DOHH2 (cell line): Measurements from ENCODE around the gene CAPN15.

Experiments
- H3F3A ChIP-seq: fragments of 200-600 bp; sonication (generic), shearing (Covaris generic); 2 replicates; pipeline ENCODE4 v1.6.0; 2016; ENCODE audit warnings: antibody characterized with exemption, mild to moderate bottlenecking; ENCODE audit not compliant: control insufficient read depth, insufficient read depth
- H3K27ac ChIP-seq: fragments of 200-600 bp; sonication (generic); 2 replicates; pipeline ENCODE4 v1.5.1; 2014; ENCODE audit warnings: low read depth, mild to moderate bottlenecking, low read length, moderate library complexity
- H3K27me3 ChIP-seq: fragments of 200-600 bp; sonication (generic); 2 replicates; pipeline ENCODE4 v1.6.1; 2014; ENCODE audit warnings: mild to moderate bottlenecking, low read length, mixed read lengths; ENCODE audit not compliant: control insufficient read depth
- H3K36me3 ChIP-seq: fragments of 200-600 bp; sonication (generic); 2 replicates; pipeline ENCODE4 v1.6.1; 2014; ENCODE audit warnings: mild to moderate bottlenecking, low read length, moderate library complexity, mixed read lengths; ENCODE audit not compliant: control insufficient read depth
- H3K4me1 ChIP-seq: fragments of 200-600 bp; sonication (generic); 2 replicates; pipeline ENCODE4 v1.6.1; 2014; ENCODE audit warnings: mild to moderate bottlenecking, low read length, mixed read lengths; ENCODE audit not compliant: control insufficient read depth
- H3K4me2 ChIP-seq: fragments of 200-600 bp; sonication (generic); 2 replicates; pipeline ENCODE4 v1.6.0; 2014; ENCODE audit warnings: mild to moderate bottlenecking, low read length, moderate library complexity
- H3K4me3 ChIP-seq: fragments of 200-600 bp; sonication (generic); 2 replicates; pipeline ENCODE4 v1.5.1; 2014; ENCODE audit warnings: mild to moderate bottlenecking, low read length, mixed read lengths
- H3K79me2 ChIP-seq: fragments of 200-600 bp; sonication (generic); 2 replicates; pipeline ENCODE4 v1.6.1; 2014; ENCODE audit warnings: mild to moderate bottlenecking, low read length, mixed read lengths; ENCODE audit not compliant: control insufficient read depth
- H3K9me2 ChIP-seq: fragments of 200-600 bp; sonication (generic); replicated peaks from 2 replicates; pipeline ENCODE4 v1.6.1; 2014; ENCODE audit warnings: mild to moderate bottlenecking, low read length, mixed read lengths; ENCODE audit not compliant: control insufficient read depth
- H3K9me3 ChIP-seq: fragments of 200-600 bp; sonication (generic); 2 replicates; pipeline ENCODE4 v1.6.1; 2014; ENCODE audit warnings: antibody characterized with exemption, low read length, mixed read lengths; ENCODE audit not compliant: control insufficient read depth, insufficient read depth
- H4K20me1 ChIP-seq: fragments of 200-600 bp; sonication (generic); 2 replicates; pipeline ENCODE4 v1.6.0; 2014; ENCODE audit warnings: low read depth, mild to moderate bottlenecking, antibody characterized with exemption, low read length, moderate library complexity; ENCODE audit not compliant: control insufficient read depth, insufficient read depth
- CTCF ChIP-seq: fragments of 200-600 bp; sonication (generic); IDR thresholded peaks from one replicate; pipeline ENCODE4 v1.5.1; 2014; ENCODE audit warnings: antibody characterized with exemption, mild to moderate bottlenecking, low read depth, low read length; ENCODE audit not compliant: poor library complexity, severe bottlenecking
- EZH2phosphoT487 ChIP-seq: fragments of 200-600 bp; sonication (generic); IDR thresholded peaks from 2 replicates; pipeline ENCODE4 v1.6.1; 2017; ENCODE audit warnings: borderline replicate concordance, mild to moderate bottlenecking, antibody characterized with exemption, low read length, moderate library complexity, mixed read lengths

The CAPN15 gene

GRCh38 chr16:555528-556473, 28.3 kb downstream of the CAPN15 start:
- no peaks in the 10 kb centered on the region for H3K9me3 ChIP-seq
- peaks cover 8% of the 10 kb centered on the region for H3K4me1 ChIP-seq
- peaks cover 6% of the 10 kb centered on the region for H3K27me3 ChIP-seq
- H4K20me1 ChIP-seq = no peaks in the 10 kb centered on the region; the same call in 1 of the 2 replicates
- H3K9me2 ChIP-seq = no peaks in the 10 kb centered on the region
- H3K27ac ChIP-seq = no peak overlapping the region
- H3K79me2 ChIP-seq = no peaks in the 10 kb centered on the region
- H3K4me2 ChIP-seq = no peak overlapping the region
- H3F3A ChIP-seq = no peaks in the 10 kb centered on the region
- H3K4me3 ChIP-seq = no peak overlapping the region
- TF ChIP-seq EZH2phosphoT487 = no peak
- TF ChIP-seq CTCF = no peak
- peaks cover 14% of the 10 kb centered on the region; the same call in 1 of the 2 replicates for H3K36me3 ChIP-seq

DNA sequence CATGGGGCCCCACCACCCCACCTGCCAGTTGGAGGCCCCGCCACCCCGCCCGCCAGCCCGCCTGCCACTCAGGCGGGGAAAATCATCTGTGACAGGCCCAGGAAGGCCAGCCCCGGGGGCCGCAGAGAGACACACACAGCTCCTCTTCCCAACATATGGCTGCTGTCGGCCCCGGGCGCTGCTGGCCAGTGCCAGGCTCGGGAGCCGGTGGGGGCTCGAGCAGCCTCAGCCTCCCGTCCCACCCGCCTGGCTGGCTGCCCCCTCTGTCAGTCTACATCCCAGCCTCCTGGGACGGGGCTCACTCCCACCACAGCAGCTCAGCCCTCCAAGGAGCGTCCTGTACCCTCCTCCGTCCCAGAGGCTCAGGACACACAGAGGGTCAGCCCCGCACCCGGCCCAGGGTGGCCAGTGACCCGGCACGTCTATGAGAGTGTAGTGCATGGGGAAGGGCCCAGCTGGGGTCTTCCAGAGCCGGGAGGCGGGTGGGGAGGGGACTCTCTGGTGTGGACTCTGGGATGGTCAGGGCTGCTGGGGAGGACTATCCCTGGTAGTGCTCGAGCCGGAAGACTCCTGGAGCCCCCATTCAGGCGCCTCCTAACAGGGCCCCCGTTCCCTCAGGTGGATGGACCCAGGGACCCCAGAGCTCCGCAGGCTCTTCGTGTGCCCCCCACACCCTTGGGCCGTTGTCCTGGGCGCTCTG, 29.1 kb downstream of the CAPN15 start:
- no peak overlapping the region for H3K4me2 ChIP-seq
- H3K4me3 ChIP-seq = no peak overlapping the region
- H3F3A ChIP-seq = no peaks in the 10 kb centered on the region
- TF ChIP-seq EZH2phosphoT487 = no peak
- TF ChIP-seq CTCF = no peak
- no peaks in the 10 kb centered on the region for H3K9me3 ChIP-seq
- H3K79me2 ChIP-seq = no peaks in the 10 kb centered on the region
- no peaks in the 10 kb centered on the region; the same call in 1 of the 2 replicates for H4K20me1 ChIP-seq
- peaks cover 8% of the 10 kb centered on the region for H3K4me1 ChIP-seq
- H3K27me3 ChIP-seq = peaks cover 6% of the 10 kb centered on the region
- no peak overlapping the region for H3K27ac ChIP-seq
- H3K9me2 ChIP-seq = no peaks in the 10 kb centered on the region
- peaks cover 8% of the 10 kb centered on the region; the same call in 1 of the 2 replicates for H3K36me3 ChIP-seq

DNA sequence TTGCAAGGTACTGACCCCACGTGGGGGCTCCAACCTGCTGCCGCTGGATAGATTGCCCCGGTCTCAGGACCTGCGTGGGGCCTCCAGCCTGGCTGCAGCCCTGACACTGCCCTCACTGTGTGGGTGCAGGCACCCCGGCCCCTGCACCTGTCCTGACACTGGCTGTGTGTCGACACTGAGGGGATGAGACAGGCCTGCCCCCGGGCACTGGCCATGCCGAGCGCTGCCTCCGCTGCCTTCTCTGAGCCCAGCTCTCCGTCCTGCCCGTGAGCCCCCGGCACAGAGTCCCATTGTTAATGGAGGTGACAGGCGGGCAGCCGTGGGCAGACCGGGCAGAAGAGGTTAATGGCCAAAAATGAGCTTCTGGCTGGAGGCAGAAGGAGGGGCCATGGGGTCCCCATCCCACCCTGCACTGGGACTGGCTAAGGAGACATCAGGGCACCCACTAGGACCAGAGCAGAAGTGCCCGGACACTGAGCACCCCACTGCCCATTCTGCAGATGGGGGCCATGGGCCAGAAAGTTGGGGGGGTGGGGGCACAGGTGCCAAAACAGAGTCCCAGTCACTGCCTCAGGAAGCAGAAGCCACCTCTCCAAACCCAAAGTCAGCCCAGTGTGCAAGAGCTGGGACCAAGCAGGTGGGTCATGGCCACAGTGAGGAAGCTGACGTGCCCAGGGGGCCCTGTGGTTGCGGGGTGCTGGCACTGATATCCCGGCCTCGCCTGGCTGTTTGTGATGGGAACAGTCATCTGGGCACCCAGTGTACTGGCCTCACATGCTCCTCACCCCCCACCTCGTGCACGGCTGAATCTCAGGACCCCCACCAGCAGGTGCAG, 30.2 kb downstream of the CAPN15 start:
- Histone ChIP-seq H3K9me3 (no peaks in the 10 kb centered on the region), H3K4me3 (no peak overlapping the region), H3K27ac (no peak overlapping the region), H3K4me2 (no peak overlapping the region), H3K27me3 (peaks cover 6% of the 10 kb centered on the region), H3K36me3 (no peaks in the 10 kb centered on the region), H3K9me2 (no peaks in the 10 kb centered on the region), H3K79me2 (no peaks in the 10 kb centered on the region), H3K4me1 (peaks cover 8% of the 10 kb centered on the region), H4K20me1 (no peaks in the 10 kb centered on the region; the same call in 1 of the 2 replicates), H3F3A (no peaks in the 10 kb centered on the region)
- TF ChIP-seq EZH2phosphoT487 = no peak
- TF ChIP-seq CTCF = no peak
